ENCODE measurements around the gene RNMT. TPM values are rescaled to one million over a fixed set of nuclear protein-coding genes. Genes with fewer than 3 reads are reported as not detected.

The RNMT gene
- total and polyA plus RNA-seq, 8 donors: 5.3 to 16.0 (median 13.4) TPM

DNA sequence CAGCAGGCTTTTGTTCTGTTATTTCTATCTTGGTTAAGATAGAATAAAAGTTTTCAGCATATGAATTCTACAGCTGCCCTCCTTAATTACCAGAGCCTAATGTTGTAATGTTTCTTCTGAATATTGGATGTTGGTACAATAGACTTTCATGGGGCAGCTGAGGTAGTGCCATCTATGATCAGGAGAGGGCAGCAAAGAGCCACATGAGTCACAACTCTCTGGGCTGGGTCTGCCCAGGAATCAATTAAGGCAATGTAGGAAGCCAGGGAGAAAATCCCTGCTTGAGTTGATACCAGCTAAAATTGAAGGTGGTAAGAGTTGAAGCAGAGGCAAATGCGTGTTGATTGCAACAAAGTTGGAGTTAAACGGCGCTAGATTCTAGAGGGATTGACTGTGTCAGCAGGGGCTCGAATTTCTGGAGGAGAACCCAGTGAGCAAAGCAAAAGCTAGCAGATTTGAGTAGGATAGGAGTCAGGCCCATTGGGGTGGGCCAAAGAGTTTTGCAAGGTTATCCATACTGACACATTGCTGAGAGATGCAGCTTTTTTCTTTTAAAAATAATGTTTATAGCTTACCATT lies 86.9 kb downstream of the RNMT start:
- H3K4me1 ChIP-seq: peaks cover 0 to 15% (median 13%) of the 10 kb centered on the region in 3 donors
- no peaks in the 10 kb centered on the region for H3K27me3 ChIP-seq
- peak; percentile 80 to 92 (median 91) for ATAC-seq
- DNase-seq: peak in 5 of 6 donors; percentile 43 to 79 (median 62)
- H3K36me3 ChIP-seq: no peaks in the 10 kb centered on the region
- intact Hi-C loops (cut with DNase I): no loop called here
- H3K27ac ChIP-seq: no peak overlapping the region
- no peaks in the 10 kb centered on the region for H3K9me3 ChIP-seq
- TF ChIP-seq CTCF (IDR thresholded peaks at IDR 0.05): peak; percentile 71 to 84 (median 82)
- peak; percentile 13 for FAIRE-seq
- 19 to 20% methylated on average over 4 of the region's 4 CpGs for WGBS, 2 donors
- no peak overlapping the region for H3K4me3 ChIP-seq

Other genes with a start within 250 kb of the RNMT start
- 1 to 10 TPM; 2.5 to 7.2 (median 3.6) TPM for gene FAM210A, start 115 bp upstream of the RNMT start, total RNA-seq
- gene FAM210A, start 115 bp upstream of the RNMT start, polyA plus RNA-seq: 1 to 10 TPM; 1.5 to 2.4 TPM
- gene MC5R, start 97.5 kb downstream of the RNMT start, total RNA-seq: not detected
- not detected for gene MC5R, start 97.5 kb downstream of the RNMT start, polyA plus RNA-seq
- not detected for gene MC2R, start 188.9 kb downstream of the RNMT start, total RNA-seq
- not detected for gene MC2R, start 188.9 kb downstream of the RNMT start, polyA plus RNA-seq

All from pancreas (tissue), 10 donors.